ENCODE data around the gene PHF13. TPM values are rescaled to one million over a fixed set of nuclear protein-coding genes. Genes with fewer than 3 reads are reported as not detected.

PHF13 gene
- total RNA-seq: 14.9 and 15.6 TPM in 2 replicates

DNA sequence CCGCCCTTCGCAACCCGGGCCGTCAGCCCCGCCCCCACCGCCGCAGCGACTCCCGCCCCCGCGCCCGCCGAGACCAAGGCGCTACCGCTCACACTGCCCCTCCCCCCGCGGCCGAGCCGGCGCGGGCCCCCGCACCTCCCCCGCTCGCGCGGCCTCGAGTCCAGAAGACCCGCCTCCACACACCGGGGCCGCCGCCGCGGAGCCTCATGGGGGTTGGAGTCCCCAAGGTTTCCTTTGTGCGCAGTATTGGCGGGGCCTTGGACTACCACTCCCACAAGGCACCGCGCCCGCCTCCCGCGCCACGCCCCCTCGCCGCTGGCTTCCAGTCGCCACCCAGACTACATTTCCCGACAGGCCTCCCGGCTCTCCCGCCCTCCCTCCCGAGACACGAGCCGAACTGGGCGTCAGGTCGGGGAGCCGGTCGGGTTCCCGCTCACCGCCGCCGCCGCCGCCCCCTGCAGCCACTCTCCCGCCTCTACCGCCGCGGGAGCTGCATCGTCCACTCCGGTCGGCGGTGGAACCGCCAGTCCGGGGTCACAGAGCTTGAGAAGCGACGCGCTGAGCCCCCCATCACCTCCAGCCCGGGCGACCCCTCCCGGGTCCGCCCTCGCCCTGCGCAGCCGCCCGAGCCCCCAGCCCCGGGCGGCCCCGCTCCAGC is at the start of gene PHF13:
Gene PHF13, plus strand, starts transcription at position 371 of the 658 bp plus-strand sequence. CDS start 336 bp downstream, outside the sequence.

DNA sequence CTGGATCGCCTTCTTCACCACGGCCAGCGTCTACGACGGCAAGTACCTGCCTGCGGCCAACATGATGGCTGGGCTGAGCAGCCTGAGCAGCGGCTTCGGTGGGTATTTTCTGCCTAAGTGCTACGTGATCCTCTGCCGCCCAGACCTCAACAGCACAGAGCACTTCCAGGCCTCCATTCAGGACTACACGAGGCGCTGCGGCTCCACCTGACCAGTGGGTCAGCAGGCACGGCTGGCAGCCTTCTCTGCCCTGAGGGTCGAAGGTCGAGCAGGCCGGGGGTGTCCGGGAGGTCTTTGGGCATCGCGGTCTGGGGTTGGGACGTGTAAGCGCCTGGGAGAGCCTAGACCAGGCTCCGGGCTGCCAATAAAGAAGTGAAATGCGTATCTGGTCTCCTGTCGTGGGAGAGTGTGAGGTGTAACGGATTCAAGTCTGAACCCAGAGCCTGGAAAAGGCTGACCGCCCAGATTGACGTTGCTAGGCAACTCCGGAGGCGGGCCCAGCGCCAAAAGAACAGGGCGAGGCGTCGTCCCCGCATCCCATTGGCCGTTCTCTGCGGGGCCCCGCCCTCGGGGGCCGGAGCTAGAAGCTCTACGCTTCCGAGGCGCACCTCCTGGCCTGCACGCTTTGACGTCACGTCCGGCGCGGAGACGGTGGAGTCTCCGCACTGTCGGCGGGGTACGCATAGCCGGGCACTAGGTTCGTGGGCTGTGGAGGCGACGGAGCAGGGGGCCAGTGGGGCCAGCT is 34.0 kb upstream of the PHF13 start, which contains the start of gene ZBTB48:
Gene ZBTB48, plus strand, starts transcription at position 621 of the 745 bp plus-strand sequence. CDS start 616 bp downstream, outside the sequence.

DNA sequence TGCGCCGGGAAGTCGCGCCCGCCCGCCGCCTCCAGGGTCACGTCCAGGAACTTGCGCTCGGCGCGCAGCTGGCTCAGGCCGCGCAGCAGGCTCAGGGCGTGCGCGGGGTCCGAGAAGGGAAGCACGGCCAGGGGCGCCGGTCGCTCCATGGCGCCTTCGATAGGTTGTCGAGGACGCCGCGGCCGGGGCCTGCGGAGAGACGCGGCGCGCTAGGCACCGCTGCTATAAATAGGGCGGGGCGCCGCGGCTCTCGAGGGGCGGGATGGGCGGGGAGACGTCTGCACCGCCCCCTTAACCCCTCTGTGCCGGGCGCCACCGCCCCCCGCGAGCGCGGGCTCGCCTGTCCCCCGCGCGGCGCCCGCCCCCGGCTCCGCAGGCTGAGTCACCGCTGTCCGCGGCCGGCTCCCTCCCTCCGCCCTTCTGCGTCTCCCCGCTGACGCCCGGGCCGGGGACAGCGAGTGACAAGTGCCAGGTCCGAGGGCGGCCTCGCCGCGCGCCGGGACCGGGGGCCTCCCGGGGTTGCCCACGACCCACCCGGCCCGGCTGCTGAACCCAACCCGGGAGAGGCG is 10.8 kb upstream of the PHF13 start, which contains the start of gene KLHL21:
Gene KLHL21, minus strand, starts transcription at position 201 of the 569 bp plus-strand sequence. Its CDS starts 52 bp downstream, at position 149.

DNA sequence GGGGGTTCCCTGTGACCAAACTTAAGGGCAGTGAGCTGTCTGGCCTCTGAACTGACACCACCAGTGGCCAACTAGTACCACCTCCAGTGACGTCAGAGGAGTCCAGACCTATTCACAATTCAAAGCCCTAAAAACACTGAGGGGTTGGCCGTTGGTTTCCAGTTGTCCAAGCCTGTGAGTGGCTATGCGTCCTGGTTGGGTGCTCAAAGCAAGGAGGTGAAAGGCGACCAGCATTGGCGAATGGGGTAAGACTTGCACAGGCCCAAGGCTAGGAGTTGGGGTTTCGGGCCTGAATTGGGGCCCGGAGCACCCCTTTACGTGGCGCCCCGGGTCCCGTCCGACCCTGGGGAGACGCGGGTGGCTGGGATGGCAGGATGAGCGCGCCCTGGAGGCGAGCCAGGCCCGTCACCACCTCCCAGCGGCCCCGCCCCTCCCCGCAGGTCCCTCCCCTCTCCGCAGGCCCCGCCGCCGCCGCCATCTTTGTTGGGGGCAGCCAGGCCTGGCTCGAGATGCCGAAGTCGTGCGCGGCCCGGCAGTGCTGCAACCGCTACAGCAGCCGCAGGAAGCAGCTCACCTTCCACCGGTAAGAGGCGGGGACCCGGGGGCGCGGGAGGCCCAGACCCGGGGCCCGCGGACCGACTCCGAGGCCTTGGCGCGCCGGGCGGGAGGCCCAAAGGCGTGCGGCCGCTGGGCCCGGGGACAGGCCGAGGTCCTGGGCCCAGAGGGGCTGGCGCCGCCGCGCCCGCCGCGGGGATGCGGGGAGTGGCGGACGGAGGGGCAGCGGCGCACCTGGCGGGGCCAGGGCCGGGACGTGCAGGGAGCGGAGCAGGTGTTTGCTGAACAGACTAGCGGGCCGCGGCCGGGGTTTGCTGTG is 11.4 kb downstream of the PHF13 start, which contains the start of gene THAP3:
Gene THAP3, plus strand, starts transcription at position 159 of the 874 bp plus-strand sequence. Its CDS starts 351 bp downstream, at position 510.

Other genes with a start within 250 kb of the PHF13 start
- 12.0 and 17.7 TPM in 2 replicates for gene ACOT7, start 220.0 kb upstream of the PHF13 start, total RNA-seq
- under 0.01 TPM in 1 of 2 replicates, not detected in the other for gene HES2, start 193.8 kb upstream of the PHF13 start, total RNA-seq
- not detected in 2 replicates for gene ESPN, start 189.0 kb upstream of the PHF13 start, total RNA-seq
- 2.8 and 3.4 TPM in 2 replicates for gene TNFRSF25, start 147.6 kb upstream of the PHF13 start, total RNA-seq
- 12.6 and 18.0 TPM in 2 replicates for gene PLEKHG5, start 122.1 kb upstream of the PHF13 start, total RNA-seq
- gene NOL9, start 59.2 kb upstream of the PHF13 start, total RNA-seq: 30.2 and 38.9 TPM in 2 replicates
- gene TAS1R1, start 58.4 kb upstream of the PHF13 start, total RNA-seq: 0.49 and 0.65 TPM in 2 replicates
- gene ZBTB48, start 33.7 kb upstream of the PHF13 start, total RNA-seq: 12.9 and 14.0 TPM in 2 replicates
- 70.1 and 70.9 TPM in 2 replicates for gene KLHL21, start 10.9 kb upstream of the PHF13 start, total RNA-seq
- 16.5 and 17.2 TPM in 2 replicates for gene THAP3, start 11.1 kb downstream of the PHF13 start, total RNA-seq
- gene DNAJC11, start 88.1 kb downstream of the PHF13 start, total RNA-seq: 23.9 and 31.2 TPM in 2 replicates
- gene CAMTA1, start 171.7 kb downstream of the PHF13 start, total RNA-seq: 29.7 and 31.1 TPM in 2 replicates

Data from hair follicle dermal papilla cell (primary cell).